ENCODE measurements around the gene LPCAT3.

DNA sequence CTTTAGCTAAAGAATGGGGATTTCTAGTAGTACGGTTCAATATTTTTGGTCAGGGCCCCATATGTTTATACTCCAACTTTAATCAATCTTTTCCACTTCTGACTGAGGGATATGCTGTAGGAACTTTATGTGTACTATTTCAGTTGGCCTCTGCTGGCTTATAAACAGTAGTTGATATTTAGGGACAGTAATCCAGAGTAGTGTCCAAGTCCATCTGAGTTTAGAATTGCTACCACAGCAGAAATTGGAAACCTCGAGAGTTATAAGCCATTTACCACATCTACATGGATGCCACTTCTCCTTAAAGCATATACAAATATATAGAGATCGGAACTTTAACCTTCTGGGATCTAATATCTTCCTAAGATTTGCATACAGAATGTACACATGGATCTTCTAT is 11.6 kb downstream of the LPCAT3 start:
- TF ChIP-seq, protein P1, sequence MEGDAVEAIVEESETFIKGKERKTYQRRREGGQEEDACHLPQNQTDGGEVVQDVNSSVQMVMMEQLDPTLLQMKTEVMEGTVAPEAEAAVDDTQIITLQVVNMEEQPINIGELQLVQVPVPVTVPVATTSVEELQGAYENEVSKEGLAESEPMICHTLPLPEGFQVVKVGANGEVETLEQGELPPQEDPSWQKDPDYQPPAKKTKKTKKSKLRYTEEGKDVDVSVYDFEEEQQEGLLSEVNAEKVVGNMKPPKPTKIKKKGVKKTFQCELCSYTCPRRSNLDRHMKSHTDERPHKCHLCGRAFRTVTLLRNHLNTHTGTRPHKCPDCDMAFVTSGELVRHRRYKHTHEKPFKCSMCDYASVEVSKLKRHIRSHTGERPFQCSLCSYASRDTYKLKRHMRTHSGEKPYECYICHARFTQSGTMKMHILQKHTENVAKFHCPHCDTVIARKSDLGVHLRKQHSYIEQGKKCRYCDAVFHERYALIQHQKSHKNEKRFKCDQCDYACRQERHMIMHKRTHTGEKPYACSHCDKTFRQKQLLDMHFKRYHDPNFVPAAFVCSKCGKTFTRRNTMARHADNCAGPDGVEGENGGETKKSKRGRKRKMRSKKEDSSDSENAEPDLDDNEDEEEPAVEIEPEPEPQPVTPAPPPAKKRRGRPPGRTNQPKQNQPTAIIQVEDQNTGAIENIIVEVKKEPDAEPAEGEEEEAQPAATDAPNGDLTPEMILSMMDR (conservative IDR thresholded peaks at IDR 0.05): no peak
- TF ChIP-seq EZH2 (IDR thresholded peaks at IDR 0.05; ENCODE audit: low read depth): no peak
